Stimulated activated memory B cell treated with anti-CD40 and anti-IgM and Interleukin-4, amounts not matched to agents 10 μg/mL and 1 μg/mL and 100 μg/mL, for 72 hours (primary cell): ENCODE measurements around the gene GPR135.

ENCODE experiments used
- ATAC-seq: fragments of 150-1000 bp; cut with Tn5 transposase; 2 replicates; pipeline ENCODE4 v1.10.0; 2021
- H3K27ac Mint-ChIP-seq: one replicate; pipeline ENCODE4 v1.8.0; 2022; ENCODE audit warnings: mild to moderate bottlenecking, mixed read lengths
- H3K27me3 Mint-ChIP-seq: one replicate; pipeline ENCODE4 v1.8.0; 2022; ENCODE audit warnings: mixed read lengths
- H3K36me3 Mint-ChIP-seq: one replicate; pipeline ENCODE4 v1.8.0; 2022; ENCODE audit warnings: mixed read lengths
- H3K4me1 Mint-ChIP-seq: one replicate; pipeline ENCODE4 v1.8.0; 2022; ENCODE audit warnings: mixed read lengths
- H3K4me3 Mint-ChIP-seq: one replicate; pipeline ENCODE4 v1.8.0; 2022; ENCODE audit warnings: mild to moderate bottlenecking, moderate library complexity, mixed read lengths
- H3K9me3 Mint-ChIP-seq: one replicate; pipeline ENCODE4 v1.8.0; 2022; ENCODE audit warnings: mixed read lengths

Gene GPR135

DNA sequence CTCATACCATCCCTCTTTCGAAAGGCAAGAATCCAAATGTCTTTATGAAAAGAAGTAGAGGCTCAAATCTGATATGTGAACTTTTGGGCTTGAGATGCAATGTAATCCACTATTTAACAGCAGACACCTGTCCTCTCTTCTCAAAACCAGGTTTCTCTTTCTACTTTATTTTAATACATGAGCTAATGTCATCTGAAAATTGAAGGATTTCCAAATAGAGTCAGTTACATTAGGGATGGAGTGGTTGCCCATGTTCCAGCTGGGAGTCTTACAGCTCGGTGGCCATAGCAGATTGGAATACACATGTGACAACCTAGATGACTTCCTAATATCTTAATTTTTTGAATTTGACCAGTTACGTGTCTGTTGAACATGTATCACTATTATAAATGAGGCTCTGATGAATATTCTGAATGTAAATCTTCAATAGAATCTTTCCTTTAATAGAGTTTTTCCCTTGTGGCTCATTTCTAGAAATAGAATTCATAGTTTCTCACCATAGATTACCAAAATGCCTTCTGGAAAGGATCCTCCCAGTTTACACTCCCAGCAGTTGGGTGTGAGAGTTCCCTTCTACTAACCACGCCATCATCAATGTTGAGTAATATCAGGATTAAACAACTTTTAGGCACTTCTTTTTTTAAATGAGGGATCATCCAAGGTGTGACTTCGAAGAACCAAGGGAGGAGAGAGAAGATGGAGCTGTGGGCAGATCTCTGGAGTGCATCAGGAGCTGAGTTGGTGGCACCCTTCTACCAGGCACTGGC lies 49.2 kb downstream of the GPR135 start:
- H3K27me3 Mint-ChIP-seq = no peaks in the 10 kb centered on the region
- peaks cover 4% of the 10 kb centered on the region for H3K9me3 Mint-ChIP-seq
- peaks cover 4% of the 10 kb centered on the region for H3K4me1 Mint-ChIP-seq
- no peak overlapping the region for H3K4me3 Mint-ChIP-seq
- H3K36me3 Mint-ChIP-seq = no peaks in the 10 kb centered on the region
- no peak overlapping the region for H3K27ac Mint-ChIP-seq
- ATAC-seq = no peak
